ENCODE data around the gene OR2T6. TPM values are rescaled to one million over a fixed set of nuclear protein-coding genes. Genes with fewer than 3 reads are reported as not detected.

OR2T6 gene
- total and polyA plus RNA-seq, 9 of the 15 experiments (the other 6 are each of a cell fraction or from before 2014, with no cell fraction given) = not detected

- in situ Hi-C loops (cut with MboI) (no loop called here), intact Hi-C loops (cut with micrococcal nuclease) (no loop called here)
- CTCF ChIA-PET (ENCODE audit: low intra/inter-chr PET ratio) = no interaction called here
- no TSS peak for BruUV-seq (replicated peaks)
- Histone ChIP-seq H4K20me1 (replicated peaks; ENCODE audit: control insufficient read depth, insufficient read depth, low read length) (no peaks in the 10 kb centered on the region), H3K4me3 (no peak overlapping the region), H3K79me2 (ENCODE audit: control insufficient read depth, insufficient read depth, low read length) (no peaks in the 10 kb centered on the region), H3K9me1 (ENCODE audit: control insufficient read depth, insufficient read depth, low read length) (no peaks in the 10 kb centered on the region), H3K9ac (ENCODE audit: insufficient read depth in 1 of 2, low read depth in 2 of 2, low read length in 2 of 2) (no peak overlapping the region), H3K9me3 (replicated peaks; ENCODE audit: control insufficient read depth, insufficient read depth, low read depth, low read length) (0 out of 2 replicates have a peak, but pooled peaks cover 6% of the 10 kb centered on the region), H2AFZ (ENCODE audit: low read depth, low read length) (no peak overlapping the region), H3K4me2 (ENCODE audit: insufficient read depth, low read length) (no peak overlapping the region), H3K27me3 (ENCODE audit: control insufficient read depth in 2 of 2, insufficient read depth in 2 of 2, low read length in 2 of 2) (no peaks in the 10 kb centered on the region), H3K4me1 (replicated peaks in 1 of 2; ENCODE audit: control insufficient read depth in 2 of 2, insufficient read depth in 2 of 2, low read length in 2 of 2) (no peaks in the 10 kb centered on the region), H3K27ac (ENCODE audit: extremely low read depth, low read depth, low read length) (no peak overlapping the region), H3K36me3 (ENCODE audit: control insufficient read depth, insufficient read depth, low read length) (no peaks in the 10 kb centered on the region)
- no peak for FAIRE-seq
- no peak for ATAC-seq
- no peak for DNase-seq (ENCODE audit: extremely low read depth in 1 of 4, low spot score in 3 of 4)
- TF ChIP-seq MAZ (CRISPR knock-in tag; conservative IDR thresholded peaks at IDR 0.05 in 1 of 2, IDR thresholded peaks at IDR 0.05 in 1 of 2) = no peak
- no peak for TF ChIP-seq MAFG (tag; conservative IDR thresholded peaks at IDR 0.05)
- no peak for TF ChIP-seq BRD4 (IDR thresholded peaks at IDR 0.05)
- TF ChIP-seq CCAR2 (IDR thresholded peaks at IDR 0.05; ENCODE audit: low read depth, low read length) = no peak
- TF ChIP-seq EGR1 (conservative IDR thresholded peaks at IDR 0.05) = no peak
- TF ChIP-seq FIP1L1 (IDR thresholded peaks at IDR 0.05; ENCODE audit: low read depth, low read length, poor library complexity, severe bottlenecking) = no peak
- TF ChIP-seq STAG1 (CRISPR knock-in tag; IDR thresholded peaks at IDR 0.05; ENCODE audit: borderline replicate concordance) = no peak
- POLR2A ChIA-PET = no interaction called here
These were observed 8.9 kb upstream of the OR2T6 start for GRCh38 chr1:248366609-248367008.

DNA sequence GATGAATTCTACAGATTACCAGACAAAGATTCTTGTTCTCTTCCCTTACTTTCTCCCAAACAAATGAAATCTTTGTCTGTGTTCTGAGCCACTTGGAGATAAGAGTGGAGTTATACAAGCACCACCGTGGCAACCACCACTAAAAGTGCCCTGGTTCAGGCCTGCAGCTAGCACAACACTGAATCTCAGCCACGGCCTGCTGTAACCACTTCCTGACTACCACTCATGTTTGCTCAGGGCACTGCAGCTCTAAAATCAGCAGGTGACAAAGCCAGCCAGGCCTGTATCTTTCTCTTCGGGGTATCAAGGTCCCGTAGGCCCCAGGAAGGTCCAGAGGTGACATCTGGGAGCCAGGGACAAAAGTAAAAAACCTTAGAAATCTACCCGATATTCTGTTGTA lies 3.2 kb upstream of the OR2T6 start:
- H3K9ac ChIP-seq (ENCODE audit: insufficient read depth in 1 of 2, low read depth in 2 of 2, low read length in 2 of 2) = no peak overlapping the region
- intact Hi-C loops (cut with micrococcal nuclease) (no loop called here), in situ Hi-C loops (cut with MboI) (no loop called here)
- no peak for TF ChIP-seq HNRNPUL1 (IDR thresholded peaks at IDR 0.05; ENCODE audit: low read length)
- TF ChIP-seq ZBED1 (IDR thresholded peaks at IDR 0.05) = no peak
- TF ChIP-seq ARNT (IDR thresholded peaks at IDR 0.05) = no peak
- TF ChIP-seq RFX1 (IDR thresholded peaks at IDR 0.05) = no peak
- TF ChIP-seq ZNF324 (CRISPR knock-in tag; IDR thresholded peaks at IDR 0.05) = no peak
- ChIA-PET CTCF (ENCODE audit: low intra/inter-chr PET ratio) (no interaction called here), POLR2A (no interaction called here)
- H3K4me1 ChIP-seq (replicated peaks in 1 of 2; ENCODE audit: control insufficient read depth in 2 of 2, insufficient read depth in 2 of 2, low read length in 2 of 2) = no peaks in the 10 kb centered on the region
- FAIRE-seq = no peak
- no peak overlapping the region for H3K4me2 ChIP-seq (ENCODE audit: insufficient read depth, low read length)
- H3K27me3 ChIP-seq (ENCODE audit: control insufficient read depth in 2 of 2, insufficient read depth in 2 of 2, low read length in 2 of 2) = no peaks in the 10 kb centered on the region
- DNase-seq (ENCODE audit: extremely low read depth in 1 of 4, low spot score in 3 of 4) = no peak
- H3K9me1 ChIP-seq (ENCODE audit: control insufficient read depth, insufficient read depth, low read length) = no peaks in the 10 kb centered on the region
- H4K20me1 ChIP-seq (replicated peaks; ENCODE audit: control insufficient read depth, insufficient read depth, low read length) = no peaks in the 10 kb centered on the region
- H3K36me3 ChIP-seq (ENCODE audit: control insufficient read depth, insufficient read depth, low read length) = no peaks in the 10 kb centered on the region
- H3K9me3 ChIP-seq (replicated peaks; ENCODE audit: control insufficient read depth, insufficient read depth, low read depth, low read length) = no peaks in the 10 kb centered on the region; the same call in 1 of the 2 replicates
- no peak overlapping the region for H3K4me3 ChIP-seq
- no TSS peak for BruUV-seq (replicated peaks)
- no peak for ATAC-seq
- H2AFZ ChIP-seq (ENCODE audit: low read depth, low read length) = no peak overlapping the region
- WGBS (ENCODE audit: insufficient coverage, low coverage, missing lambda C conversion rate) = 1% methylated on average over 5 of the region's 5 CpGs
- no peaks in the 10 kb centered on the region for H3K79me2 ChIP-seq (ENCODE audit: control insufficient read depth, insufficient read depth, low read length)
- no peak overlapping the region for H3K27ac ChIP-seq (ENCODE audit: extremely low read depth, low read depth, low read length)
